ENCODE data around the gene EXOC6B.

EXOC6B gene

GRCh38 chr2:72204786-72205503 lies 620.9 kb downstream of the EXOC6B start:
- no peak for DNase-seq (ENCODE audit: low read depth, low spot score)
- no peak overlapping the region for H3K27ac ChIP-seq

GRCh38 chr2:72204156-72204785 lies 621.6 kb downstream of the EXOC6B start:
- DNase-seq (ENCODE audit: low read depth, low spot score) = no peak
- no peak overlapping the region for H3K27ac ChIP-seq

DNA sequence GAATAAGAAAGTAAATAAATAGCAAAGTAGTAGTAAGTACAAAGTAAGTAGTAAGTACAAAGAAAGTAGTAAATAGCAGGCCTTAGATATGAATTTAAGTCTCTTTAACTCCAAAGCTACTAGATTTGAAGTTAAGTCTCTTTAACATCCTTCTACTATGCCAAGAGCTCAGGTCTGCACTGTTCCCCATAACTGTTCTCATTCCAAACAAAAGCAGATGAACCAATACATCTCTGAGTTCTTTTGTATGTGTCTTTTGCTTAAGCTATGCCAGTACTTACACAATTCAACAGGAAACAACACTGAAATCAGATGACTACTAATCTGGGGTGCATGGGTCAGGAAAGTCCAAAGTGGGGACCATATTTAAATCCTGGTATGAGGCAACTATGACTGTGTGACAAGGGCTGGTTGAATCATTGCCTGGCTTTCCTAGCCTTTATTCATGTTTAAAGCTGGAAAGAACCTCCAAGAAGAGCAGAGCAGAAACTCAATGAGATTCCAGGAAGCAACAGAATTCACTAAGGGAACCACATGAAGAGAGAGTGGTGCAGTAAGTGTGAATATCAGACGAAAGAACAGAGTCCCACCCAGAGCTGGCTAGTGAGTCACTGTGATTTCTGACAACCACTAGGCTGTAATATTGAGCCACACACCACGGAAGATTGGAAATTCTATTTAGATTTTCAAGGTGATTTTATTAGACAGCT lies 627.1 kb downstream of the EXOC6B start:
- DNase-seq (ENCODE audit: low read depth, low spot score) = peak; percentile 34
- H3K27ac ChIP-seq = peak overlapping the region; percentile 41

DNA sequence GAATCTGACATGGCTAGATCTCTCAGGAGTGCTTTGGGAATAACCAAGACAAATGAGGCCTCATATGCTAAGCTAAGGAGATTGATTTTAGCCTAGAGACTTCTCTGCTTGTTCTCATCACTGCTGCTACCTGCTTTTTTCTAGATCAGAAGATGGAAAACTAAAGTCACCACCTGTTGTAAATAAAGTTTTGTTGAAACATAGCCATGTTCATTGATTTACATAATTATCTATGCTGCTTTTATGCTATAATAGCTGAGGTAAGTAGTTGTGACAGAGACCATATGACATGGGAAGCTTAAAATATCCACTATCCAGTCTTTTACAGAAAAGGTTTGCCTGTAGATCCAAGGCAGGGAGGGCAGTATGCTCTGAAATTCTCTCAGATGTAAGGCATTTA lies 632.1 kb downstream of the EXOC6B start:
- DNase-seq (ENCODE audit: low read depth, low spot score) = no peak
- no peak overlapping the region for H3K27ac ChIP-seq

- no peak overlapping the region for H3K27ac ChIP-seq
- DNase-seq (ENCODE audit: low read depth, low spot score) = no peak
These were observed 634.4 kb downstream of the EXOC6B start for GRCh38 chr2:72191441-72191840.

GRCh38 chr2:72185206-72185605 lies 640.6 kb downstream of the EXOC6B start:
- DNase-seq (ENCODE audit: low read depth, low spot score) = no peak
- no peak overlapping the region for H3K27ac ChIP-seq

- H3K27ac ChIP-seq = no peak overlapping the region
- no peak for DNase-seq (ENCODE audit: low read depth, low spot score)
These were observed 642.4 kb downstream of the EXOC6B start for GRCh38 chr2:72183466-72183865.

DNA sequence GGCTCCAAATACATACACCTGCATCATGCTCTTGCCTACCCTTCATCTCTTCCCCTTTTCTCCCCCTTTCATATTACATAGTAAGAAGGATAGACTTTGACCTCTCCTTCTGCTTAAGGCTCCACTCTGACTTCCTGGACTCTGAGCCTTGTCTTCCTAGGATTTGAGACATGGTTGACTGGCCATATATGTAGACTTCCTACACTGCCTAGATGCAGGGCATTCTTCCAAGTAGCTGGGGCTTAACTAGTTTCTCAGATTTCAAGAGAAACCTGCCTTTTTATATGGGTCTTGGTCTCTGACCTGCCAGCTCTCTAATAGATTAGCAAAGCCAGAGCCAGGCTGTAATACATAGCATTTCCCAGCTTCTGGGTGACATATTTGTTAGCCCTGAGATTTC lies 642.8 kb downstream of the EXOC6B start:
- DNase-seq (ENCODE audit: low read depth, low spot score) = no peak
- no peak overlapping the region for H3K27ac ChIP-seq

- H3K27ac ChIP-seq = no peak overlapping the region
- DNase-seq (ENCODE audit: low read depth, low spot score) = no peak
These were observed 643.3 kb downstream of the EXOC6B start for GRCh38 chr2:72182547-72182946.

DNA sequence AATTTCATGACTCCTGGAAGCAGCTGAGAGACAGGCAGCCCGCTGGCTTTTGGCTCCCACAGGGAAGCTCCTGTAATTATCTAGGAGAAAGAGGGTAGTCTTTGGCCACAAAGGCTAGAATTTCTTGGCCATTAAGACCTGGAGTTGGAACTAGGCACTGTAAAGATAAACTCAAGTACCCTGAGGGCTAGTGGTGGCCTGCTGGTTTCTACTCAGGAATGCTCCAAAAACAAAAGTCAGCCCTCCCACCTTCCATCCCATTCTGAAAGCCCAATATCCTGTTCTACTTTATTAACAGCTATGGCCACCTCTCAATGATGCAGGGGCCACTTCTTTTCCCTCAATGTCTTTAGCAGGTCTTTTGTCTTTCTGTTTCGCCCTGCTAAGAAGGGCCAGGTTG lies 644.2 kb downstream of the EXOC6B start:
- no peak overlapping the region for H3K27ac ChIP-seq
- DNase-seq (ENCODE audit: low read depth, low spot score) = no peak

- H3K27ac ChIP-seq = no peak overlapping the region
- no peak for DNase-seq (ENCODE audit: low read depth, low spot score)
These were observed 645.5 kb downstream of the EXOC6B start for GRCh38 chr2:72180351-72180750.

DNA sequence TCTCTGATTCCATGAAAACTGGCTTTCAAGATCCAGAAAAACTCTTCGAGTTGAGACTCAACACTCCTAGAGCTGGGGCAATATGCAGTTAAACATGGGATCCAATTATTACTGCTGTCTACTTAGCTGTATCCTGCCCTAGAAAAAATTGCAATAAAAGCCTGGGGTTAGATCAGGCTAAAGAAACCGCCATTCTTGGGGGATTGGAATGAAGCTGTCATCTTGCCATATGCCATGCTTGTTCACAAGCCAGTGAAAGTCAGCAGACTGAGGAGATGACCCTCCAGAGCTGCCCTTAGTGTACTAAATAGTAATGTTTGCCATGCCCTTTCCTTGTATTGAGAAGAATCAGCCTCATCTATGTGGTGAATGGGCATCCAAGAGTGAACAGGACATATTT lies 647.3 kb downstream of the EXOC6B start:
- no peak overlapping the region for H3K27ac ChIP-seq

DNA sequence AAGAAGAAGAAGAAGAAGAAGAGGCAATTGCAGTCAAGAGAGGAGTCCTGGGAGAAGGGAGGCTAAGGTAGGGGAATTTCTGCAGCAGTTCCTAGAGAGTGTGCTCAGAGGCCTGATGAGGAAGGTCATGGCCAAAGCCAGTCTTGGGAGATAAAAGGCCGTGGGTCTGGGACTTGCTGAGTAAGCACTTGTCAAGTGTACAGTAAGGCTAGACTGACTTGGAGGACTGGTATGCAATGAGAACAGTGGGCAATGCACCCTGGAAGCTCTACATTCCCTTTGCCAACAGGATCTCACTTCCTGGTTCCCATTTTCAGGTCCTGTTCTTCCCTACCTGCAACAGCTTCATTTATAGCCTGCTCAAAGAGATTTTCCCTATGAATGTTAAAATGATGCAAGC lies 649.6 kb downstream of the EXOC6B start:
- H3K27ac ChIP-seq = no peak overlapping the region
- DNase-seq (ENCODE audit: low read depth, low spot score) = no peak

More for the DNA sequence above, 647.3 kb downstream of the EXOC6B start:
- DNase-seq (ENCODE audit: low read depth, low spot score) = no peak

- DNase-seq (ENCODE audit: low read depth, low spot score) = no peak
- H3K27ac ChIP-seq = no peak overlapping the region
These were observed 650.2 kb downstream of the EXOC6B start for GRCh38 chr2:72175636-72176035.

DNA sequence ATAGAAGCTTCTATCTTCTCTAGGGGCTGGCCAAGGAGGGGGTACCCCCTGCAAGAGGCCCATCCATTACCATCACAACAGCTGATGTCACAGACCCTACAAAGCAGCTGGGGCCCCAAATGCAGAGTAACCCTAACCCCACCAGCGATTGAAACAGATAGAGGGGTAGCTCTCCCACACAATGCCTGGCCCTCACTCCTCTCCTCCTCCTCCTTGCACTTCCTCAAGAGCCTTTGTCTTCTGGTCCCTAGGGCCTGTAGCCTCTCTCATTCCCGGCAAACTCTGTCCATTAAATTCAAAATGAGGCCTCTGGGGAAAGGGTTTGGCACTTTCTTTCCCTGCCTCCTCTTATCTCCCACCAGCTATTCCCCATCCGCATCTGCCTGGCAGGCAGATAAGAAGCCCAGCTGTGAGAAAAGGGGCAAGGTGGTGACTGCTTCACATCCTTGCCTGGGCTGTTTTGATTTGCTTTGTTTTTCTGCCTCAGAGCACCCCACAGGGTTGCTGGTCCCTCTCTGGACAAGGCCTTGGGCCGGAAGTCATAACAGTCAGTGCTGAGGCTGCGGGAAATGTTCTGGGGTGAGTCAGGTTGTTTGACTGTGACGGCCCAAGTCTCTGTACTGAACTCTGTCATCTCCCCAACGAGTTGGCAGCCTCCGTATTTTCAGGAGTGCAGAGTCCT lies 652.1 kb downstream of the EXOC6B start:
- no peak for DNase-seq (ENCODE audit: low read depth, low spot score)

DNA sequence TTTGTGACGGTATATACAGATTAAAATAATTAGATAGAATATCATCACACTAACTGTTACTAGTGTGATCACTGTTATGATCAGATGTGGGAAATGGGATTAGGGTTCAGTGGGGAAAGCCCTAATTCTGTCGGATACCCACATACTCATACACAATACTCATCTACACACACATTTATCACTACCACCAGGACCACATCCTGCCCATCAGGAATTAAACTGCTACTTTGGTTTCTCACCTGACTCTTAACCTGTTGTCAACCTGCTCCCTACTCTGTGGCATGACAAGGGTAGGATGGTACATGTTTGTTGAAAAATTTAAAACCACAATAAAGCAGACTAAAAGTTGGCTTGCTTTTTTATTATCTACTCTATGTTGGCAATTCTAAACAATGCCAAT lies 653.4 kb downstream of the EXOC6B start:
- no peak for DNase-seq (ENCODE audit: low read depth, low spot score)
- H3K27ac ChIP-seq = no peak overlapping the region

More for the DNA sequence above, 652.1 kb downstream of the EXOC6B start:
- H3K27ac ChIP-seq = no peak overlapping the region

GRCh38 chr2:72166279-72166678 lies 659.6 kb downstream of the EXOC6B start:
- peak overlapping the region; percentile 16 for H3K27ac ChIP-seq
- DNase-seq (ENCODE audit: low read depth, low spot score) = no peak

DNA sequence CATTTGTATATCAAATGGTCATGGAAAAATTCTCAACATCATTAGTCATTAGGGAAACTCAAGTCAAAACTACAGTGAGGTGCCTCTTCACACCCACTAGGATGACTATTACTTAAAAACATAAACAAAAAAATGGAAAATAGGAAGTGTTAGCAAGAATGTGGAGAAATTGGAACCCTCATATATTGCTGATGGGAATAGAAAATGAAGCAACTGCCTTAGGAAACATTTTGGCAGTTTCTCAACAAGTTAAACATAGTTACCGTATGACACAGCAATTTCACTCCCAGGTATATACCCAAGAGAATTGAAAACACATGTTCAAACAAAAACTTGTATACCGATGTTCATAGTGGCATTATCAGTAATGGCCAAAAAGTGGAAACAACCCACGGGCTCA lies 660.0 kb downstream of the EXOC6B start:
- DNase-seq (ENCODE audit: low read depth, low spot score) = no peak
- peak overlapping the region; percentile 16 for H3K27ac ChIP-seq

DNA sequence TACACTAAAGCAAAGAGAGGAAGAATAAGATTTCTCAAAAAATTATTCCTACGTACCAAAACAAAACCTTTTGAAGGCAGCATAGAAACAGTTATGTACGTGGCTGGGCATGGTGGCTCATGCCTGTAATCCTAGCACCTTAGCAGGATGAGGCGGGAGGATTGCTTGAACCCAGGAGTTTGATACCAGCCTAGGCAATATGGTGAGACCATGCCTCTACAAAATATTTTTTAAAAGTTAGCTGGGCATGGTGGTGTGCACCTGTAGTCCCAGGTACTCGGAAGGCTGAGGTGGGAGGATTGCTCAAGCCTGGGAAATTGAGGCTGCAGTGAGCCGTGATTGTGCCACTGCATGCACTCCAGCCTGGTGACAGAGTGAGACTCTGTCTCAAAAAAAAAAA lies 663.3 kb downstream of the EXOC6B start:
- H3K27ac ChIP-seq = no peak overlapping the region
- DNase-seq (ENCODE audit: low read depth, low spot score) = no peak

- no peak overlapping the region for H3K27ac ChIP-seq
- DNase-seq (ENCODE audit: low read depth, low spot score) = no peak
These were observed 666.4 kb downstream of the EXOC6B start for GRCh38 chr2:72159211-72159993.

All from epithelial cell of prostate (primary cell).